ENCODE measurements around the gene POM121L2. TPM values are rescaled to one million over a fixed set of nuclear protein-coding genes. Genes with fewer than 3 reads are reported as not detected.

The POM121L2 gene
- polyA plus RNA-seq, 1 donor from 2014 or later = not detected

- Histone ChIP-seq H3K4me3 (ENCODE audit: low read length) (no peak overlapping the region), H2AFZ (ENCODE audit: low read depth, low read length) (no peak overlapping the region), H3K9me3 (ENCODE audit: low read length) (no peaks in the 10 kb centered on the region), H3K4me2 (ENCODE audit: low read length) (no peak overlapping the region), H3K9me2 (ENCODE audit: insufficient read depth, low read length) (no peaks in the 10 kb centered on the region), H3K27me3 (ENCODE audit: insufficient read depth, low read depth, low read length) (no peaks in the 10 kb centered on the region), H3K79me2 (replicated peaks; ENCODE audit: insufficient read depth, low read length) (no peaks in the 10 kb centered on the region), H3K27ac (ENCODE audit: low read length) (no peak overlapping the region), H3K9ac (ENCODE audit: low read length) (no peak overlapping the region), H4K20me1 (ENCODE audit: insufficient read depth) (no peaks in the 10 kb centered on the region), H3K36me3 (ENCODE audit: insufficient read depth, low read length) (no peaks in the 10 kb centered on the region), H3F3A (ENCODE audit: insufficient read depth, low read length, poor library complexity, severe bottlenecking) (no peaks in the 10 kb centered on the region)
- TF ChIP-seq POLR2AphosphoS5 (IDR thresholded peaks at IDR 0.05) (no peak), RAD21 (conservative IDR thresholded peaks at IDR 0.05) (no peak), SMC3 (conservative IDR thresholded peaks at IDR 0.05; ENCODE audit: poor library complexity) (no peak), EP300 (conservative IDR thresholded peaks at IDR 0.05; ENCODE audit: poor library complexity, severe bottlenecking) (no peak), EZH2 (IDR thresholded peaks at IDR 0.05; ENCODE audit: borderline replicate concordance, insufficient read depth, low read length, poor library complexity, severe bottlenecking) (no peak), TAF1 (IDR thresholded peaks at IDR 0.05; ENCODE audit: low read depth) (no peak), MXI1 (conservative IDR thresholded peaks at IDR 0.05; ENCODE audit: poor library complexity, severe bottlenecking) (no peak), CTCF (IDR thresholded peaks at IDR 0.05; ENCODE audit: poor library complexity, severe bottlenecking) (no peak), REST (IDR thresholded peaks at IDR 0.05; ENCODE audit: borderline replicate concordance) (no peak)
These were observed 9.8 kb upstream of the POM121L2 start for GRCh38 chr6:27321901-27322300.

- Histone ChIP-seq H3K9me2 (ENCODE audit: insufficient read depth, low read length) (no peaks in the 10 kb centered on the region), H3K79me2 (replicated peaks; ENCODE audit: insufficient read depth, low read length) (no peaks in the 10 kb centered on the region), H3K27me3 (ENCODE audit: insufficient read depth, low read depth, low read length) (no peaks in the 10 kb centered on the region), H3K9me3 (ENCODE audit: low read length) (no peaks in the 10 kb centered on the region), H3K9ac (ENCODE audit: low read length) (no peak overlapping the region), H3K4me3 (ENCODE audit: low read length) (no peak overlapping the region), H3K27ac (ENCODE audit: low read length) (no peak overlapping the region), H3K4me2 (ENCODE audit: low read length) (no peak overlapping the region), H3F3A (ENCODE audit: insufficient read depth, low read length, poor library complexity, severe bottlenecking) (no peaks in the 10 kb centered on the region), H2AFZ (ENCODE audit: low read depth, low read length) (no peak overlapping the region), H4K20me1 (ENCODE audit: insufficient read depth) (no peaks in the 10 kb centered on the region), H3K36me3 (ENCODE audit: insufficient read depth, low read length) (no peaks in the 10 kb centered on the region)
- no peak for TF ChIP-seq TAF1 (IDR thresholded peaks at IDR 0.05; ENCODE audit: low read depth)
- TF ChIP-seq RAD21 (conservative IDR thresholded peaks at IDR 0.05) = no peak
- no peak for TF ChIP-seq CTCF (IDR thresholded peaks at IDR 0.05; ENCODE audit: poor library complexity, severe bottlenecking)
- TF ChIP-seq EP300 (conservative IDR thresholded peaks at IDR 0.05; ENCODE audit: poor library complexity, severe bottlenecking) = no peak
- no peak for TF ChIP-seq MXI1 (conservative IDR thresholded peaks at IDR 0.05; ENCODE audit: poor library complexity, severe bottlenecking)
- TF ChIP-seq EZH2 (IDR thresholded peaks at IDR 0.05; ENCODE audit: borderline replicate concordance, insufficient read depth, low read length, poor library complexity, severe bottlenecking) = no peak
- TF ChIP-seq SMC3 (conservative IDR thresholded peaks at IDR 0.05; ENCODE audit: poor library complexity) = no peak
- TF ChIP-seq POLR2AphosphoS5 (IDR thresholded peaks at IDR 0.05) = no peak
- no peak for TF ChIP-seq REST (IDR thresholded peaks at IDR 0.05; ENCODE audit: borderline replicate concordance)
These were observed 9.3 kb upstream of the POM121L2 start for GRCh38 chr6:27321370-27321769.

All from neural cell (in vitro differentiated cells).